CD4-positive, alpha-beta memory T cell (primary cell): Measurements from ENCODE around the gene UQCR11. TPM values are rescaled to one million over a fixed set of nuclear protein-coding genes. Genes with fewer than 3 reads are reported as not detected.

Experiments
- CTCF ChIA-PET: fragments of 350-600 bp; sonication (Branson Sonifier 250); formaldehyde crosslinking; loops from one replicate; lab custom pipeline; 2021; ENCODE audit warnings: inconsistent platforms; ENCODE audit not compliant: partially characterized antibody; lab: Charles Lee
- POLR2A ChIA-PET: fragments of 350-600 bp; sonication (Branson Sonifier 250); formaldehyde crosslinking; loops from one replicate; lab custom pipeline; 2021; ENCODE audit not compliant: partially characterized antibody; lab: Charles Lee
- DNase-seq, 5 donors: peaks; one replicate each; pipeline versions ENCODE4 v3.0.0 to v3.0.0-alpha.2; 2020 to 2022; ENCODE audit warnings: mixed read lengths in 1 of 5
- H3K27ac ChIP-seq: one replicate; pipeline ENCODE4 v1.7.0; 2013; ENCODE audit warnings: low read depth, low read length
- H3K27me3 ChIP-seq: 2 replicates; pipeline ENCODE4 v1.7.0; 2013; ENCODE audit warnings: mild to moderate bottlenecking, low read length, moderate library complexity; ENCODE audit not compliant: insufficient read depth
- H3K36me3 ChIP-seq: 2 replicates; pipeline ENCODE4 v1.7.0; 2013; ENCODE audit warnings: mild to moderate bottlenecking, low read length, moderate library complexity; ENCODE audit not compliant: insufficient read depth
- H3K4me1 ChIP-seq: 2 replicates; pipeline ENCODE4 v1.7.0; 2013; ENCODE audit warnings: mild to moderate bottlenecking, low read length, moderate library complexity; ENCODE audit not compliant: insufficient read depth
- H3K4me3 ChIP-seq, 2 donors: one replicate each; pipeline ENCODE4 v1.7.0; 2013; ENCODE audit warnings: low read length in 2 of 2, mild to moderate bottlenecking in 1 of 2
- H3K9me3 ChIP-seq, 2 donors: one replicate each; pipeline ENCODE4 v1.7.0; 2013; ENCODE audit warnings: low read length in 2 of 2, control low read depth in 1 of 2; ENCODE audit not compliant: control insufficient read depth in 1 of 2
- H3K27ac Mint-ChIP-seq, 7 donors: one replicate each; pipeline ENCODE4 v1.8.0; 2020 to 2021; ENCODE audit warnings: mixed read lengths in 7 of 7, mild to moderate bottlenecking in 6 of 7, inconsistent platforms in 3 of 7, moderate library complexity in 3 of 7
- H3K27me3 Mint-ChIP-seq, 2 donors: one replicate each; pipeline ENCODE4 v1.8.0; 2020 to 2021; ENCODE audit warnings: mixed read lengths in 2 of 2
- H3K36me3 Mint-ChIP-seq, 2 donors: one replicate each; pipeline ENCODE4 v1.8.0; 2020 to 2021; ENCODE audit warnings: mixed read lengths in 2 of 2, inconsistent platforms in 1 of 2, mild to moderate bottlenecking in 1 of 2
- H3K4me1 Mint-ChIP-seq, 4 donors: one replicate each; pipeline ENCODE4 v1.8.0; 2020 to 2021; ENCODE audit warnings: mixed read lengths in 4 of 4, mild to moderate bottlenecking in 1 of 4
- H3K4me3 Mint-ChIP-seq, 8 donors: one replicate each; pipeline ENCODE4 v1.8.0; 2020 to 2021; ENCODE audit warnings: mixed read lengths in 8 of 8, mild to moderate bottlenecking in 7 of 8, moderate library complexity in 6 of 8, inconsistent platforms in 3 of 8
- H3K9me3 Mint-ChIP-seq, 8 donors: one replicate each; pipeline ENCODE4 v1.8.0; 2020 to 2021; ENCODE audit warnings: mixed read lengths in 8 of 8, mild to moderate bottlenecking in 5 of 8, inconsistent platforms in 3 of 8, moderate library complexity in 1 of 8
- intact Hi-C: fragments of 100-400 bp; cut with micrococcal nuclease; formaldehyde crosslinking; loops from one replicate; pipeline ENCODE4 v1.15.1; 2023
- polyA plus RNA-seq, 2 donors: library from polyadenylated mRNA; unstranded; fragments of 300-500 nt; fragmentation: Illumina TruSeq; gene quantifications; one replicate each; pipeline ENCODE4 v1.2.3, GENCODE V29; 2021
- total RNA-seq, 2 experiments: library from RNA; stranded (reverse); gene quantifications; one replicate each; pipeline ENCODE4 v1.2.3, GENCODE V29; 2021

UQCR11 gene
- total and polyA plus RNA-seq, 4 experiments from 2014 or later = 157 to 668 (median 390) TPM

DNA sequence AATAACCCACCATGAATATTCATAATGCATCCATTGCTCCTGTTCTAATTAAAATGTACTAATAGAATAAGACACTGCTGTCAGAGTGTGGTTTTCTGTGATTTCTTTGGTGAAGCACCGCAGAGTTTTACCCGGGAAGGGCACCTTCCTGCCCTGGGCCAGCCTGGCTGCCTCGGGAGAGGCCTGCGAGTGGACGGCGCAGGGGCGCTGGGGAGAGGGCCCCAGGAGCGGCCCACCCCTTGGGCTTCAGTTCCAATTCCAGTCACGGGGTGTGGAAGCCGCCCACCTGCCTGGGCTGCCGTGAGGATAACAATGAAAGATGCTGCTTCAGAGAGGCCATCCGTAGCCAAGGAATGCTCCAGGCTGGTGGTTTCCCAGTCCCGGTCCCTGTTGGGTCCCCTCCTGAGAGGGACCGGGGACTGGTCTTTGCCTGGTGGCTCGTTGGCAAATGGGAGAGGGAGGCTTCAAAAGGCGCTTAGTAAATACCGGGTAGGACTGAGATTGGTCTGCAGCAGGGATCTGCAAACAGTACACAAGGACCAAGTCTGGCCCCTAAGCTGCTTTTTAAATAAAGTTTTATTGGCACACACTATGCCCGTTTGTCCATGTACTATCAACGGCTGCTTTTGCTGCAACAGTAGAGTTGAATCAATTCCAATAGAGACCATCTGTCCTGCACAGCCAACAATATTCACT, 29.1 kb upstream of the UQCR11 start:
- no peak overlapping the region for H3K4me3 ChIP-seq
- no peaks in the 10 kb centered on the region for H3K4me1 ChIP-seq
- Mint-ChIP-seq H3K4me3 (no peak overlapping the region), H3K4me1 (peaks cover 0 to 5% (median under 1%) of the 10 kb centered on the region in 4 donors), H3K9me3 (no peaks in the 10 kb centered on the region), H3K27me3 (no peaks in the 10 kb centered on the region), H3K27ac (no peak overlapping the region), H3K36me3 (peaks cover 14 to 16% of the 10 kb centered on the region in 2 donors)
- H3K36me3 ChIP-seq = peaks cover 20% of the 10 kb centered on the region
- intact Hi-C loops = no loop called here
- no peaks in the 10 kb centered on the region for H3K9me3 ChIP-seq
- no peak overlapping the region for H3K27ac ChIP-seq
- ChIA-PET CTCF (no interaction called here), POLR2A (no interaction called here)
- no peaks in the 10 kb centered on the region for H3K27me3 ChIP-seq
- no peak for DNase-seq

DNA sequence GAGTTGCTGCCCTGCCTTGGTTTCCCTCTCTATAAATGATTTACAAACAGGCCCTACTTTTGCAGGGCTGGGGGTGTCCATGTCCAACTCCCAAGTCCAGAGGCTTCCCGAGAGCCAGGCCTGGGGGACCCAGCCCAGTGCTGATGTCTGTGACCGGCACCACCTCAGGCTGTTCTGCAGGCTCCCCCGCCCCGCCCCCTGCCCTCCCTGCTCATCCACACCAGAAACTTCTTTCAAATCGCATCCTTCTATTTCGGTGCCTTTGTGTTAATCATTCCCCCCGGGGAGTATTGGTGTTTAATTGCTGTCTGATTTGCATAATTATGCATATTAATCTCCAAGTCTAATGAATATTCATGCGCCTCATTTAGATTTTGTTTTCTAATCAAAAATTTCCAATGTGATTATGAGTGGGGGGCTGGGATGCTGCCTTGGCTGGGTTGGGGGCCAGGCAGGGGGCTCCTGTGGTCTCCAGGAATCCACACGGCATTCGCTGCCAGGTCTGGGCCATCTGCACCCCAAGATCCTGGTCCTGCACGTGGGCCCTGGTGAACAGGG, 28.1 kb upstream of the UQCR11 start:
- H3K4me1 Mint-ChIP-seq = peaks cover 0 to 2% (median under 1%) of the 10 kb centered on the region in 4 donors
- Histone ChIP-seq H3K4me3 (no peak overlapping the region), H3K4me1 (no peaks in the 10 kb centered on the region), H3K27me3 (no peaks in the 10 kb centered on the region), H3K27ac (no peak overlapping the region), H3K9me3 (no peaks in the 10 kb centered on the region), H3K36me3 (peaks cover 15% of the 10 kb centered on the region)
- ChIA-PET CTCF (no interaction called here), POLR2A (no interaction called here)
- H3K27ac Mint-ChIP-seq = peak overlapping the region in 1 of 7 donors; percentile 35
- H3K36me3 Mint-ChIP-seq = peaks cover 10 to 11% of the 10 kb centered on the region in 2 donors
- H3K9me3 Mint-ChIP-seq = no peaks in the 10 kb centered on the region
- intact Hi-C loops = no loop called here
- peak in 1 of 5 donors; percentile 8 for DNase-seq
- no peaks in the 10 kb centered on the region for H3K27me3 Mint-ChIP-seq
- H3K4me3 Mint-ChIP-seq = no peak overlapping the region

DNA sequence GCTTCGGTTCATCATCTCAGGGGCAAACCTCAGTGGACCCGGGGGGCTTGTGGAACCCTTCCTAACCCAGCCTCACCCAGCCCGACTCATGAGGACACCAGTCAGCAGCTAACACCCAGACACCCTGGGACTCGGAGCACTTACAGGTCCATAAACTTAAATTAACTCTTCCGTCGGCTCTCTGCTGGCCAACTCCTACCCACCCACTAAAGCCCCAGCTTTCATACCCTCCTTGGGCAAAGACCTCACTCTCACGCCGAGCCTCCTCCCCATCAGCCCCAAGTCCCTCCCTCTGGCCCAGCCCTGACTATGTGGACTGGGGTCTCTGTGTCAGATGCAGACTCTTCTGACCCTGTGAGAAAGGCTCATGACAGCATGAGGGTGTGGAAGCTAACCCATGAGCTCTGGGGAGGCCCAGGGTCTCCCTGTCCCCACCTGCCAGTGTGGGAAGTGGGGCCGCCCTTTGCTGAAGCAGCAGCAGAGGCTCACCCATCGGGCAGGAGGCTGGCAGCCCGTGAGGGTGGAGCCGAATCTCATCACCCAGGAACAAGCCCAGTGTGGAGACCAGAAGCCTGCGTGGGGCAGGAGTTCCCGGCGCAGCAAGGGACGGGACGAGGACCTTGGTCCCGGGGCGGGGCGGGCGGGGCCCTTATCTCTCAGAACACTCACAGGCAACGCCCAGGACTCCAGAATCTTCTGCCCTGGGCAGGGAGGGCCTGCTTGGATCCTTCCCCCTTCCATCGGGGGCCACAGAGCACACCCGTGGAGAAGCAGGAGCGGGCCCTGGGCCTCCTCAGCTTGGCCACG, 27.4 kb upstream of the UQCR11 start:
- ChIA-PET POLR2A (no interaction called here), CTCF (interaction anchor here (0.6 kb wide), 1 partner anchor 31 kb away, joined by 3 read pairs; no protein-coding TSS in a partner anchor)
- no peak overlapping the region for H3K4me3 Mint-ChIP-seq
- H3K9me3 Mint-ChIP-seq = no peaks in the 10 kb centered on the region
- no peak overlapping the region for H3K27ac Mint-ChIP-seq
- DNase-seq = no peak
- Histone ChIP-seq H3K36me3 (peaks cover 15% of the 10 kb centered on the region), H3K27ac (no peak overlapping the region), H3K27me3 (no peaks in the 10 kb centered on the region), H3K4me1 (no peaks in the 10 kb centered on the region), H3K9me3 (no peaks in the 10 kb centered on the region), H3K4me3 (no peak overlapping the region)
- peaks cover 0 to 2% (median 0%) of the 10 kb centered on the region in 4 donors for H3K4me1 Mint-ChIP-seq
- intact Hi-C loops = no loop called here
- peaks cover 6 to 9% of the 10 kb centered on the region in 2 donors for H3K36me3 Mint-ChIP-seq
- no peaks in the 10 kb centered on the region for H3K27me3 Mint-ChIP-seq

DNA sequence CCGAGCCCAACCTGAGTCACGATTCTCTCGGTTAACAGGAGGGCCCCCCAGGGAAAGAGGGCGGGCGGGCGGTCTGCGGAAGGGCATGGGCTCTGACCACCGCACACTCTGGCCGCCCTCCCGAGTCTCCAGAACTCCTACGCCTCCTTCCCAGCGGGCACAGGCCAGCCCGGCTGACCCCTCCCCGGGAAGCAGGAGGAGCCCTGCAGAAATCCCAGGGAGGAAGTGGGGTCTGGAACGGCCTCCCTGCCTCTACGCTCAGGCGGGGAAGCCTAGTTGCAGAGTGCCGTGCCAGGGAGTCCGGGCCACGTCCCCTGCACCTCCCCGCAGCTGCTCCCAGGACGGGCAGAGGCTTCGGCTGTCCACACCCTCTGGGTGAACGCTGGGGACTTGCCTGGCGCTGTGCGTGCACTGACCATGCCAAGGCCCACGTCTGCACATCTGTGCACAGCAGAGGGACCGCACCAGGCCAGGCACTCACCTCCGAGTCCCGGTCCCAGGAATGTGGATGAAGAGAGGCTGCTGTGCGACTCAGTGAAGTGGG, 26.4 kb upstream of the UQCR11 start:
- H3K27ac Mint-ChIP-seq = no peak overlapping the region
- no peaks in the 10 kb centered on the region for H3K27me3 ChIP-seq
- H3K27ac ChIP-seq = no peak overlapping the region
- H3K9me3 Mint-ChIP-seq = no peaks in the 10 kb centered on the region
- no peaks in the 10 kb centered on the region for H3K4me1 ChIP-seq
- DNase-seq = no peak
- no peaks in the 10 kb centered on the region for H3K9me3 ChIP-seq
- ChIA-PET CTCF (no interaction called here), POLR2A (no interaction called here)
- peaks cover 15% of the 10 kb centered on the region for H3K36me3 ChIP-seq
- H3K36me3 Mint-ChIP-seq = peaks cover 6 to 9% of the 10 kb centered on the region in 2 donors
- H3K27me3 Mint-ChIP-seq = no peaks in the 10 kb centered on the region
- no peak overlapping the region for H3K4me3 Mint-ChIP-seq
- H3K4me3 ChIP-seq = no peak overlapping the region
- intact Hi-C loops = no loop called here
- H3K4me1 Mint-ChIP-seq = peaks cover 0 to 2% (median 0%) of the 10 kb centered on the region in 4 donors

DNA sequence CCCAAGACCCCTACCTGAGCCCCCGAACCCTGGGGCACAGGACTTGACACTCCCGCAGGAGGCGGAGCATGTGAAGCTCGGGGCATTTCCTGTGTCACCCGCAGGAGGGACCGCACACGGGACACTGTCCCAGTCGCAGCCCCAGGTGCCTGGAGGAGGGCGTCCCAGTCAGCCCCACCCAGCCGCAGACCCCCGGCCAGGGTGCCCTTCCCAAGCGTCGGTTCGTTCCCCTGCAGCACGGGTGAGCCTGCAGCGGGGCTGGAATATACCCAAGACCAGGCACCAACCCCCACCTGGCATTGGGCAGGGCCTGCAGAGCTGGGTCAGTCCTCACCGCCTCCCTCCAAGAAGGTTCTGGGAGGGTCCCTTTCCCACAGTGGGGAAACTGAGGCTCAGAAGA, 25.5 kb upstream of the UQCR11 start:
- Mint-ChIP-seq H3K27me3 (no peaks in the 10 kb centered on the region), H3K4me3 (no peak overlapping the region)
- intact Hi-C loops = no loop called here

DNA sequence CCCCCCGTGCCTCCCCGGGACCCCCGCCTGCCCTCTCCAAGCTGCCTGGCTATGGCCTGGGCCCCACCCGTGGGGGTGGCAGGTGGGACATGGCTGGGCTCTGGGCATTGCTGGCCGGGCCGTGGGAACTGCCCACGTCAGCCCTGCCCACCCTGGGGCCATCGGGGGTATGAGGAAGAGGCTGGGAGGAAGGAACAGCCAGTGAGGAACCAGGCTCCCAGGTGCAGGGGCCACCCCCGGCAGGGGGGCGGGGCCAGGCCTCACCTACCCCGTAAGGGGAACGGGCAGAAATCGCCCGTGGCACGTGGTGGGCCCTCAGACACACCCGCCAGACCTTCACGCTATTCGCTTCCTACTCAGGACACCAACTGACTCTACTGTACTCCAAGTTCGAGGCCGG, 24.8 kb upstream of the UQCR11 start:
- ChIA-PET POLR2A (no interaction called here), CTCF (no interaction called here)
- Mint-ChIP-seq H3K27me3 (no peaks in the 10 kb centered on the region), H3K9me3 (no peaks in the 10 kb centered on the region), H3K27ac (no peak overlapping the region), H3K4me3 (no peak overlapping the region), H3K4me1 (peaks cover 0 to 2% (median 0%) of the 10 kb centered on the region in 4 donors), H3K36me3 (peaks cover 0 to 5% of the 10 kb centered on the region in 2 donors)
- Histone ChIP-seq H3K4me3 (no peak overlapping the region), H3K4me1 (no peaks in the 10 kb centered on the region), H3K27me3 (no peaks in the 10 kb centered on the region), H3K9me3 (no peaks in the 10 kb centered on the region), H3K27ac (no peak overlapping the region), H3K36me3 (peaks cover 14% of the 10 kb centered on the region)
- intact Hi-C loops = no loop called here
- DNase-seq = no peak

More for the DNA sequence above, 25.5 kb upstream of the UQCR11 start:
- ChIA-PET POLR2A (no interaction called here), CTCF (no interaction called here)
- Histone ChIP-seq H3K27ac (no peak overlapping the region), H3K4me1 (no peaks in the 10 kb centered on the region), H3K36me3 (peaks cover 15% of the 10 kb centered on the region), H3K4me3 (no peak overlapping the region), H3K27me3 (no peaks in the 10 kb centered on the region), H3K9me3 (no peaks in the 10 kb centered on the region)
- peaks cover 0 to 2% (median 0%) of the 10 kb centered on the region in 4 donors for H3K4me1 Mint-ChIP-seq
- no peak for DNase-seq
- no peaks in the 10 kb centered on the region for H3K9me3 Mint-ChIP-seq
- no peak overlapping the region for H3K27ac Mint-ChIP-seq
- peaks cover 8 to 9% of the 10 kb centered on the region in 2 donors for H3K36me3 Mint-ChIP-seq

DNA sequence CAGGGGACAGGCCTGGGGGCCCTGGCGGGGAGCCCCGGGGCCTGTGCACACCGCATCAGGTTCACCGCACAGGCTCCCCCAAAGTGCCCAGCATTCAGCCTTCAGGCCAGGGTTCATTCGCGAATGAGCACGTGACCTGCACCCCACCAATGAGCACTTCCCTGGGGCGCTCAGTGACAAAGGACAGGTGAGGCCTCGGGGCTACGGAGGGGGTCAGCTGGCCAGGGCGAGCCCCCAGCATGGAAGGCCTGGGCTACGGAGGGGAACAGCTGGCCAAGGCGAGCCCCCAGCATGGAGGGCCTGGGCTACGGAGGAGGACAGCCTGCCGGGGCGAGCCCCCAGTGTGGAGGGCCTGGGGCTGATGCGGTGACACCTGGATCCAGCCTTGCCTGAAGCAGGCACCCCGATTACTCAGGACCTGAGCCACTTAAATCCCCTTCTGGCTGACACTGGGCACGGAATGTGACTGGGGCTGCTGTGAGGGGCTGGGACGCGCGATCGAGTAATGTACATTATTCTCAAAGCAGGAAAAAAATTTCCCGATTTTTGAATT, 24.1 kb upstream of the UQCR11 start:
- POLR2A ChIA-PET = no interaction called here
- Mint-ChIP-seq H3K4me1 (peaks cover 0 to 2% (median under 1%) of the 10 kb centered on the region in 4 donors), H3K36me3 (peaks cover 0 to 9% of the 10 kb centered on the region in 2 donors), H3K27me3 (no peaks in the 10 kb centered on the region), H3K4me3 (no peak overlapping the region), H3K9me3 (no peaks in the 10 kb centered on the region), H3K27ac (no peak overlapping the region)
- no peaks in the 10 kb centered on the region for H3K9me3 ChIP-seq
- no peak overlapping the region for H3K27ac ChIP-seq
- intact Hi-C loops = no loop called here
- H3K4me1 ChIP-seq = no peaks in the 10 kb centered on the region
- no peak overlapping the region for H3K4me3 ChIP-seq
- CTCF ChIA-PET = no interaction called here
- no peak for DNase-seq
- peaks cover 8% of the 10 kb centered on the region for H3K36me3 ChIP-seq
- H3K27me3 ChIP-seq = no peaks in the 10 kb centered on the region
